A549 (cell line): ENCODE data around the gene LYZL1. TPM values are rescaled to one million over a fixed set of nuclear protein-coding genes. Genes with fewer than 3 reads are reported as not detected.

Source experiments
- ATAC-seq, 2 experiments: fragments of 200-7000 bp in 1 of 2; fragments of >200 bp in 1 of 2; cut with Nextera tagmentation in 1 of 2; cut with Tn5 transposase in 1 of 2; 3 replicates each; pipeline versions ENCODE4 v1.8.0 to v1.9.1; 2018 to 2020; ENCODE audit warnings: mild to moderate bottlenecking in 1 of 2, moderate library complexity in 1 of 2
- CTCF ChIA-PET: fragments of 300-600 bp; sonication (Branson Sonifier 250); formaldehyde crosslinking; extraction: SDS; loops from one replicate; lab custom pipeline; 2021; ENCODE audit warnings: antibody characterized with exemption, inconsistent platforms; lab: Yijun Ruan, JAX
- POLR2A ChIA-PET: fragments of 350-600 bp; formaldehyde crosslinking; extraction: SDS; loops from one replicate; lab custom pipeline; 2021; ENCODE audit warnings: antibody characterized with exemption, inconsistent platforms; lab: Yijun Ruan, JAX
- DNase-seq, 2 experiments: peaks; one replicate each; pipeline versions ENCODE4 v3.0.0 to v3.0.0-alpha.2; 2011 to 2016; ENCODE audit warnings: low read depth in 1 of 2, low spot score in 1 of 2
- FAIRE-seq: peaks from 2 replicates; lab custom pipeline; 2011; peaks lifted over from hg19 to GRCh38; lab: Jason Lieb, UNC
- H3K27ac ChIP-seq, 2 experiments: fragments of >200 bp; sonication (Bioruptor Twin); formaldehyde crosslinking; 3 replicates each; pipeline ENCODE4 v1.5.1; 2016 to 2017
- H3K4me1 ChIP-seq: fragments of >200 bp; sonication (Bioruptor Twin); formaldehyde crosslinking; 3 replicates; pipeline ENCODE4 v1.6.1; 2016
- H3K4me2 ChIP-seq: fragments of >200 bp; sonication (Bioruptor Twin); formaldehyde crosslinking; 3 replicates; pipeline ENCODE4 v1.6.1; 2016
- H3K4me3 ChIP-seq: fragments of >200 bp; sonication (Bioruptor Twin); formaldehyde crosslinking; 3 replicates; pipeline ENCODE4 v1.5.1; 2016
- H3K9me3 ChIP-seq: fragments of >200 bp; sonication (Bioruptor Twin); formaldehyde crosslinking; 3 replicates; pipeline ENCODE4 v1.6.1; 2016
- BHLHE40 ChIP-seq: IDR thresholded peaks from 2 replicates; pipeline ENCODE4 v1.6.1; 2012; ENCODE audit warnings: low read depth, low read length, inconsistent platforms
- CEBPB ChIP-seq, 2 experiments: fragments of >200 bp in 1 of 2; sonication (Bioruptor Twin) in 1 of 2; formaldehyde crosslinking in 1 of 2; IDR thresholded peaks; 2 replicates each; pipeline ENCODE4 v1.6.1; 2012 to 2016
- EHMT2 ChIP-seq: fragments of 200-600 bp; sonication (generic); IDR thresholded peaks from 2 replicates; pipeline ENCODE4 v1.6.1; 2016; ENCODE audit warnings: antibody characterized with exemption, low read depth, mild to moderate bottlenecking, moderate library complexity
- FOSB ChIP-seq: fragments of 250-450 bp; sonication (Bioruptor Pico); IDR thresholded peaks from 2 replicates; pipeline ENCODE4 v1.5.0; 2020; ENCODE audit warnings: mild to moderate bottlenecking, moderate library complexity
- GATA3 ChIP-seq: IDR thresholded peaks from 2 replicates; pipeline ENCODE4 v1.6.1; 2012; ENCODE audit warnings: borderline replicate concordance
- HEYL ChIP-seq: fragments of 250-450 bp; sonication (Bioruptor Pico); IDR thresholded peaks from 2 replicates; pipeline ENCODE4 v1.8.0; 2021; ENCODE audit warnings: mild to moderate bottlenecking, moderate library complexity
- HOXB13 ChIP-seq: fragments of 250-450 bp; sonication (Bioruptor Pico); IDR thresholded peaks from 2 replicates; pipeline ENCODE4 v1.5.0; 2020; ENCODE audit warnings: low read depth, mild to moderate bottlenecking, moderate library complexity
- JUN ChIP-seq, 2 experiments: fragments of >200 bp; sonication (Bioruptor Twin); formaldehyde crosslinking; IDR thresholded peaks; 2 replicates in 1 of 2; 3 replicates in 1 of 2; pipeline ENCODE4 v1.6.1; 2016 to 2017
- KDM5A ChIP-seq: fragments of 200-600 bp; sonication (generic); IDR thresholded peaks from 2 replicates; pipeline ENCODE4 v1.6.1; 2016; ENCODE audit warnings: antibody characterized with exemption, mild to moderate bottlenecking
- NFE2L2 ChIP-seq: fragments of 150-350 bp; conservative IDR thresholded peaks from 2 replicates; pipeline ENCODE4 v1.6.1; 2014; ENCODE audit warnings: low read length
- NPAS2 ChIP-seq: fragments of 250-450 bp; sonication (Bioruptor Pico); IDR thresholded peaks from 2 replicates; pipeline ENCODE4 v1.8.0; 2022; ENCODE audit warnings: mild to moderate bottlenecking, moderate library complexity, borderline replicate concordance
- NR3C1 ChIP-seq: fragments of >200 bp; sonication (Bioruptor Twin); formaldehyde crosslinking; IDR thresholded peaks from 3 replicates; pipeline ENCODE4 v1.6.1; 2017
- PHF8 ChIP-seq: fragments of 200-600 bp; sonication (generic); IDR thresholded peaks from 2 replicates; pipeline ENCODE4 v1.6.1; 2016; ENCODE audit warnings: low read depth, mild to moderate bottlenecking, antibody characterized with exemption, moderate library complexity, borderline replicate concordance
- POLR2A ChIP-seq: IDR thresholded peaks from 2 replicates; pipeline ENCODE4 v1.6.1; 2012; ENCODE audit warnings: mild to moderate bottlenecking, low read length
- RAD21 ChIP-seq, 2 experiments: fragments of >200 bp in 1 of 2; sonication (Bioruptor Twin) in 1 of 2; formaldehyde crosslinking in 1 of 2; IDR thresholded peaks in 1 of 2; conservative IDR thresholded peaks in 1 of 2; 2 replicates in 1 of 2; 3 replicates in 1 of 2; pipeline ENCODE4 v1.6.1; 2012 to 2018; ENCODE audit warnings: inconsistent platforms in 1 of 2
- RCOR1 ChIP-seq: fragments of 150-350 bp; IDR thresholded peaks from 2 replicates; pipeline ENCODE4 v1.6.1; 2014; ENCODE audit warnings: antibody characterized with exemption, low read length, low read depth
- RFX5 ChIP-seq: fragments of 450-650 bp; IDR thresholded peaks from 2 replicates; pipeline ENCODE4 v1.7.1; 2014; ENCODE audit warnings: antibody characterized with exemption, mild to moderate bottlenecking, moderate library complexity
- TFCP2L1 ChIP-seq: fragments of 250-450 bp; sonication (Bioruptor Pico); IDR thresholded peaks from 2 replicates; pipeline ENCODE4 v1.5.0; 2021; ENCODE audit warnings: mild to moderate bottlenecking
- ZFP36 ChIP-seq: fragments of 450-650 bp; IDR thresholded peaks from 2 replicates; pipeline ENCODE4 v1.6.1; 2014; ENCODE audit warnings: borderline replicate concordance; ENCODE audit not compliant: partially characterized antibody
- WGBS: methylation state at CpG from one replicate; pipeline ENCODE4 v1.1.6; 2017; ENCODE audit errors: missing lambda C conversion rate; 5-methylcytosine and 5-hydroxymethylcytosine counted together
- polyA plus RNA-seq, 4 experiments: library from polyadenylated mRNA; depleted of rRNA in 3 of 4; stranded (reverse); fragments of >200 nt; fragmentation: RNase III in 1 of 4; extraction: RNeasy Plus Mini Kit Qiagen cat#74134 plus additional on column Dnase treatment in 1 of 4; gene quantifications; 2 replicates in 3 of 4; 3 replicates in 1 of 4; pipeline ENCODE4 v1.2.3, GENCODE V29; 2011 to 2017
- TF ChIP-seq, protein P1 (sequence below): fragments of 200-600 bp; sonication (generic); IDR thresholded peaks from 2 replicates; pipeline ENCODE4 v1.6.1; 2016; ENCODE audit warnings: antibody characterized with exemption, mild to moderate bottlenecking, moderate library complexity
- TF ChIP-seq, protein P2 (sequence below): fragments of >200 bp; sonication (Bioruptor Twin); formaldehyde crosslinking; IDR thresholded peaks from 3 replicates; pipeline ENCODE4 v1.5.1; 2016
- TF ChIP-seq, protein P3 (sequence below): fragments of >200 bp; sonication (Bioruptor Twin); formaldehyde crosslinking; IDR thresholded peaks from 2 replicates; pipeline ENCODE4 v1.6.1; 2016
- TF ChIP-seq, protein P4 (sequence below): fragments of 450-650 bp; IDR thresholded peaks from 2 replicates; pipeline ENCODE4 v1.6.1; 2014; ENCODE audit warnings: antibody characterized with exemption
- TF ChIP-seq, protein P5 (sequence below): IDR thresholded peaks from 2 replicates; pipeline ENCODE4 v1.6.1; 2012

The LYZL1 gene
- polyA plus RNA-seq, 2 of the 4 experiments (the other 2 are of a cell fraction): not detected

DNA sequence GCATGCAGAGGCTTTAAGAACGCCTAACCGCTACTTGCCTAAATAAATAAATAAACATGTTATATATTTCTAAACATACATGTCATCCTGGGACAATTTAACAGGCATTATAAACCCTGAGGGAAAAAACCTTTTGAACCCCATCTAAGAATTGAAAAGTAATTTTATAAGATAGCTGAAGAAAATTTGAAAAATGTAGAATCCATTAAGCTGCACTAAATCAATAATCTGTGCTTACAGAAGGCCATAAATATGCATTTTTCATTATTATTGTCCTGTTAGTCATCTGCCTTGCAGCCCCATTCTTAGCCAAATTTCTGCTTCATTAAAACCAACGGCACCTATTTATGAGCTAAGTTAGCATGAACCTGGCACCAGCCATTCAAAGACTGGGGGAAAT is 24.2 kb downstream of the LYZL1 start:
- Histone ChIP-seq H3K4me2 (no peak overlapping the region), H3K9me3 (peaks cover 9% of the 10 kb centered on the region; the same call in 2 of the 3 replicates), H3K4me1 (peaks cover 31% of the 10 kb centered on the region), H3K27ac (no peak overlapping the region), H3K4me3 (no peak overlapping the region)
- ATAC-seq (no peak), FAIRE-seq (no peak), DNase-seq (no peak)
- no peak for TF ChIP-seq ZFP36
- TF ChIP-seq, protein P1, sequence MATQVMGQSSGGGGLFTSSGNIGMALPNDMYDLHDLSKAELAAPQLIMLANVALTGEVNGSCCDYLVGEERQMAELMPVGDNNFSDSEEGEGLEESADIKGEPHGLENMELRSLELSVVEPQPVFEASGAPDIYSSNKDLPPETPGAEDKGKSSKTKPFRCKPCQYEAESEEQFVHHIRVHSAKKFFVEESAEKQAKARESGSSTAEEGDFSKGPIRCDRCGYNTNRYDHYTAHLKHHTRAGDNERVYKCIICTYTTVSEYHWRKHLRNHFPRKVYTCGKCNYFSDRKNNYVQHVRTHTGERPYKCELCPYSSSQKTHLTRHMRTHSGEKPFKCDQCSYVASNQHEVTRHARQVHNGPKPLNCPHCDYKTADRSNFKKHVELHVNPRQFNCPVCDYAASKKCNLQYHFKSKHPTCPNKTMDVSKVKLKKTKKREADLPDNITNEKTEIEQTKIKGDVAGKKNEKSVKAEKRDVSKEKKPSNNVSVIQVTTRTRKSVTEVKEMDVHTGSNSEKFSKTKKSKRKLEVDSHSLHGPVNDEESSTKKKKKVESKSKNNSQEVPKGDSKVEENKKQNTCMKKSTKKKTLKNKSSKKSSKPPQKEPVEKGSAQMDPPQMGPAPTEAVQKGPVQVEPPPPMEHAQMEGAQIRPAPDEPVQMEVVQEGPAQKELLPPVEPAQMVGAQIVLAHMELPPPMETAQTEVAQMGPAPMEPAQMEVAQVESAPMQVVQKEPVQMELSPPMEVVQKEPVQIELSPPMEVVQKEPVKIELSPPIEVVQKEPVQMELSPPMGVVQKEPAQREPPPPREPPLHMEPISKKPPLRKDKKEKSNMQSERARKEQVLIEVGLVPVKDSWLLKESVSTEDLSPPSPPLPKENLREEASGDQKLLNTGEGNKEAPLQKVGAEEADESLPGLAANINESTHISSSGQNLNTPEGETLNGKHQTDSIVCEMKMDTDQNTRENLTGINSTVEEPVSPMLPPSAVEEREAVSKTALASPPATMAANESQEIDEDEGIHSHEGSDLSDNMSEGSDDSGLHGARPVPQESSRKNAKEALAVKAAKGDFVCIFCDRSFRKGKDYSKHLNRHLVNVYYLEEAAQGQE: no peak
- no peak for TF ChIP-seq KDM5A
- TF ChIP-seq, protein P2, sequence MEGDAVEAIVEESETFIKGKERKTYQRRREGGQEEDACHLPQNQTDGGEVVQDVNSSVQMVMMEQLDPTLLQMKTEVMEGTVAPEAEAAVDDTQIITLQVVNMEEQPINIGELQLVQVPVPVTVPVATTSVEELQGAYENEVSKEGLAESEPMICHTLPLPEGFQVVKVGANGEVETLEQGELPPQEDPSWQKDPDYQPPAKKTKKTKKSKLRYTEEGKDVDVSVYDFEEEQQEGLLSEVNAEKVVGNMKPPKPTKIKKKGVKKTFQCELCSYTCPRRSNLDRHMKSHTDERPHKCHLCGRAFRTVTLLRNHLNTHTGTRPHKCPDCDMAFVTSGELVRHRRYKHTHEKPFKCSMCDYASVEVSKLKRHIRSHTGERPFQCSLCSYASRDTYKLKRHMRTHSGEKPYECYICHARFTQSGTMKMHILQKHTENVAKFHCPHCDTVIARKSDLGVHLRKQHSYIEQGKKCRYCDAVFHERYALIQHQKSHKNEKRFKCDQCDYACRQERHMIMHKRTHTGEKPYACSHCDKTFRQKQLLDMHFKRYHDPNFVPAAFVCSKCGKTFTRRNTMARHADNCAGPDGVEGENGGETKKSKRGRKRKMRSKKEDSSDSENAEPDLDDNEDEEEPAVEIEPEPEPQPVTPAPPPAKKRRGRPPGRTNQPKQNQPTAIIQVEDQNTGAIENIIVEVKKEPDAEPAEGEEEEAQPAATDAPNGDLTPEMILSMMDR: no peak
- no peak for TF ChIP-seq POLR2A
- no peak for TF ChIP-seq CEBPB (IDR thresholded peaks at IDR 0.05)
- no peak for TF ChIP-seq NPAS2 (CRISPR knock-in tag)
- no peak for TF ChIP-seq EHMT2
- POLR2A ChIA-PET: no interaction called here
- CTCF ChIA-PET: interaction anchor here (1.0 to 3.4 kb wide), 5 partner anchors 9 to 696 kb away, joined by 3 to 19 read pairs (median 4); partner anchors contain the start of gene BAMBI
- 90% methylated on average over 3 of the region's 3 CpGs for WGBS

DNA sequence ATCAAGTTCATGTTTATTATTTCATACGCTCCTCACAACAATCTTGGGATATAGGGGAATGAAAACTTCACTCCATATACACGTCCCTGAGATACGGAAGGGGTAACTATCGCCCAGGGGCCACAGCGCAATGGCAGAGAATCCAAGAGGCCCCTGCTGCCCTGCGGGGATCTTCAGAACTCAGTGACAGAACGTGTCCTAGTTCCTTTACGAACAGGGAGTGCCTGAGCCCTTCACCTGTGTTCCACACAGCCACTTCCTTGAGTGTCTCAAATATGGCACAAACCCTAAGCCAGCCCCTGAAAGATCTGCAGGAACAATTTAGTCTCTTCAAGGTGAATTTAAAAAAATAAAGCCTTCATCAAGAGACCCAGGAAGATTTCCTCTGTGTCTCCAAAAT is 25.9 kb downstream of the LYZL1 start:
- TF ChIP-seq RFX5 (no peak), POLR2A (no peak), NR3C1 (no peak), PHF8 (no peak), JUN (IDR thresholded peaks at IDR 0.05) (no peak), HOXB13 (CRISPR knock-in tag) (no peak), NFE2L2 (no peak), FOSB (CRISPR knock-in tag) (no peak), GATA3 (no peak), RAD21 (conservative IDR thresholded peaks at IDR 0.05 in 1 of 2, IDR thresholded peaks at IDR 0.05 in 1 of 2) (no peak), TFCP2L1 (CRISPR knock-in tag) (no peak), RCOR1 (no peak), CEBPB (IDR thresholded peaks at IDR 0.05) (no peak), HEYL (CRISPR knock-in tag) (no peak), BHLHE40 (no peak)
- TF ChIP-seq, protein P3, sequence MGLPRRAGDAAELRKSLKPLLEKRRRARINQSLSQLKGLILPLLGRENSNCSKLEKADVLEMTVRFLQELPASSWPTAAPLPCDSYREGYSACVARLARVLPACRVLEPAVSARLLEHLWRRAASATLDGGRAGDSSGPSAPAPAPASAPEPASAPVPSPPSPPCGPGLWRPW: no peak
- TF ChIP-seq, protein P4, sequence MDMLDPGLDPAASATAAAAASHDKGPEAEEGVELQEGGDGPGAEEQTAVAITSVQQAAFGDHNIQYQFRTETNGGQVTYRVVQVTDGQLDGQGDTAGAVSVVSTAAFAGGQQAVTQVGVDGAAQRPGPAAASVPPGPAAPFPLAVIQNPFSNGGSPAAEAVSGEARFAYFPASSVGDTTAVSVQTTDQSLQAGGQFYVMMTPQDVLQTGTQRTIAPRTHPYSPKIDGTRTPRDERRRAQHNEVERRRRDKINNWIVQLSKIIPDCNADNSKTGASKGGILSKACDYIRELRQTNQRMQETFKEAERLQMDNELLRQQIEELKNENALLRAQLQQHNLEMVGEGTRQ: no peak
- TF ChIP-seq, protein P5, sequence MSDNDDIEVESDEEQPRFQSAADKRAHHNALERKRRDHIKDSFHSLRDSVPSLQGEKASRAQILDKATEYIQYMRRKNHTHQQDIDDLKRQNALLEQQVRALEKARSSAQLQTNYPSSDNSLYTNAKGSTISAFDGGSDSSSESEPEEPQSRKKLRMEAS: no peak
- Histone ChIP-seq H3K4me2 (no peak overlapping the region), H3K9me3 (peaks cover 9% of the 10 kb centered on the region; the same call in 2 of the 3 replicates), H3K4me3 (no peak overlapping the region), H3K27ac (no peak overlapping the region), H3K4me1 (peaks cover 48% of the 10 kb centered on the region)
- FAIRE-seq (no peak), ATAC-seq (no peak), DNase-seq (no peak)
- CTCF ChIA-PET: interaction anchor here (1.0 to 3.4 kb wide), 3 partner anchors 9 to 651 kb away, joined by 3 to 24 read pairs (median 4); no protein-coding TSS in a partner anchor
- POLR2A ChIA-PET: no interaction called here
- 92% methylated on average over 8 of the region's 8 CpGs for WGBS
